Stimulated activated CD4-positive, alpha-beta T cell treated with anti-CD3 and anti-CD28 coated beads, Interleukin-4, amount 100 ng/mL, for 48 hours (primary cell): Measurements from ENCODE around the gene MZT2B.
"Not testable (repeated sequence)": the region's sequence is repeated elsewhere in the genome, so short reads cannot be mapped to it uniquely, and the experiment has no call there.

Source experiments
- DNase-seq, 2 donors: peaks; one replicate each; pipeline ENCODE4 v3.0.0-alpha.2; 2020; ENCODE audit warnings: low read depth in 2 of 2

The MZT2B gene

GRCh38 chr2:130181880-130182682 lies at the start of gene MZT2B:
TSS of gene MZT2B (plus strand) at chr2:130182262. CDS start at chr2:130182283, 21 bp downstream.
- peak; percentile 83 to 89 for DNase-seq

- no peak for DNase-seq
These were observed 46.1 kb upstream of the MZT2B start for GRCh38 chr2:130135692-130136541.

- DNase-seq, result not testable (repeated sequence)
These were observed 45.5 kb upstream of the MZT2B start for GRCh38 chr2:130136546-130136945.

- not testable (repeated sequence) for DNase-seq
These were observed 44.9 kb upstream of the MZT2B start for GRCh38 chr2:130137118-130137517.

GRCh38 chr2:130138326-130138725 lies 43.7 kb upstream of the MZT2B start:
- not testable (repeated sequence) for DNase-seq

- DNase-seq, result not testable (repeated sequence)
These were observed 43.2 kb upstream of the MZT2B start for GRCh38 chr2:130138841-130139251.

GRCh38 chr2:130139331-130140280 lies 42.5 kb upstream of the MZT2B start:
- not testable (repeated sequence) for DNase-seq

- not testable (repeated sequence) for DNase-seq
These were observed 41.5 kb upstream of the MZT2B start for GRCh38 chr2:130140516-130140915.

- DNase-seq, result not testable (repeated sequence)
These were observed 41.1 kb upstream of the MZT2B start for GRCh38 chr2:130141002-130141401.

- DNase-seq, result not testable (repeated sequence)
These were observed 40.3 kb upstream of the MZT2B start for GRCh38 chr2:130141645-130142370.

- not testable (repeated sequence) for DNase-seq
These were observed 39.4 kb upstream of the MZT2B start for GRCh38 chr2:130142396-130143265.

GRCh38 chr2:130143266-130144039 lies 38.6 kb upstream of the MZT2B start:
- DNase-seq, result not testable (repeated sequence)

GRCh38 chr2:130145006-130145414 lies 37.1 kb upstream of the MZT2B start, which contains the start of gene CCDC74B:
TSS of gene CCDC74B (minus strand) at chr2:130145112. CDS start at chr2:130144996, 116 bp downstream.
- peak; percentile 33 to 50 for DNase-seq

GRCh38 chr2:130148515-130148914 lies 33.5 kb upstream of the MZT2B start:
- DNase-seq, result not testable (repeated sequence)

- no peak for DNase-seq
These were observed 31.6 kb upstream of the MZT2B start for GRCh38 chr2:130150181-130151144.

- not testable (repeated sequence) for DNase-seq
These were observed 30.9 kb upstream of the MZT2B start for GRCh38 chr2:130151145-130151512.

- DNase-seq, result not testable (repeated sequence)
These were observed 29.8 kb upstream of the MZT2B start for GRCh38 chr2:130152136-130152815.
